ENCODE data around the gene ADCY5.

- TF ChIP-seq CTCF (tag by site-specific recombination; IDR thresholded peaks at IDR 0.05) (no peak), ZNF488 (tag by site-specific recombination; IDR thresholded peaks at IDR 0.05) (no peak), ZNF529 (tag by site-specific recombination; IDR thresholded peaks at IDR 0.05; ENCODE audit: insufficient replicate concordance) (no peak), ZNF223 (tag by site-specific recombination; IDR thresholded peaks at IDR 0.05) (no peak), ZNF518A (tag by site-specific recombination; conservative IDR thresholded peaks at IDR 0.05; ENCODE audit: low read depth) (no peak), GLI4 (tag by site-specific recombination; IDR thresholded peaks at IDR 0.05) (no peak)
Measured at GRCh38 chr3:123305192-123305591, 143.7 kb downstream of the ADCY5 start.
